WTC11 (cell line): Measurements from ENCODE around the gene MEOX2. TPM values are rescaled to one million over a fixed set of nuclear protein-coding genes. Genes with fewer than 3 reads are reported as not detected.

Experiments used
- GRHL2 ChIP-seq: fragments of 250-450 bp; sonication (Bioruptor Pico); IDR thresholded peaks from 2 replicates; pipeline ENCODE4 v1.8.0; 2022; ENCODE audit warnings: mild to moderate bottlenecking, moderate library complexity; ENCODE audit not compliant: insufficient replicate concordance, severe bottlenecking
- NR3C1 ChIP-seq: sonication (generic); formaldehyde crosslinking; conservative IDR thresholded peaks from 2 replicates; pipeline ENCODE4 v1.8.1; 2023; ENCODE audit warnings: low read depth, mild to moderate bottlenecking, missing genetic modification reagents
- SMAD4 ChIP-seq: sonication (generic); formaldehyde crosslinking; IDR thresholded peaks from 2 replicates; pipeline ENCODE4 v1.8.0; 2022; ENCODE audit warnings: mild to moderate bottlenecking, missing genetic modification reagents
- total RNA-seq: library from RNA; stranded (reverse); gene quantifications from 3 replicates; pipeline ENCODE4 v1.2.3, GENCODE V29; 2021
- TF ChIP-seq, protein P1 (sequence below): sonication (generic); formaldehyde crosslinking; IDR thresholded peaks from 2 replicates; pipeline ENCODE4 v1.8.0; 2022; ENCODE audit warnings: mild to moderate bottlenecking, missing genetic modification reagents
- TF ChIP-seq, protein P2 (sequence below): fragments of 250-450 bp; sonication (Bioruptor Pico); IDR thresholded peaks from 2 replicates; pipeline ENCODE4 v1.9.0; 2021; ENCODE audit warnings: moderate library complexity, mild to moderate bottlenecking, inconsistent platforms, borderline replicate concordance
- TF ChIP-seq, protein P3 (sequence below): sonication (generic); formaldehyde crosslinking; conservative IDR thresholded peaks from 2 replicates; pipeline ENCODE4 v1.8.1; 2023; ENCODE audit warnings: mild to moderate bottlenecking, low read depth, missing genetic modification reagents, moderate library complexity
- TF ChIP-seq, protein P4 (sequence below): sonication (generic); formaldehyde crosslinking; IDR thresholded peaks from 2 replicates; pipeline ENCODE4 v1.8.0; 2022; ENCODE audit warnings: mild to moderate bottlenecking, missing genetic modification reagents
- TF ChIP-seq, protein P5 (sequence below): fragments of 250-450 bp; sonication (Bioruptor Pico); IDR thresholded peaks from 2 replicates; pipeline ENCODE4 v1.9.0; 2021; ENCODE audit warnings: mild to moderate bottlenecking
- TF ChIP-seq, protein P6 (sequence below): sonication (generic); formaldehyde crosslinking; IDR thresholded peaks from 2 replicates; pipeline ENCODE4 v1.8.1; 2023; ENCODE audit warnings: mild to moderate bottlenecking, missing genetic modification reagents, moderate library complexity
- TF ChIP-seq, protein P7 (sequence below): fragments of 250-450 bp; sonication (Bioruptor Pico); IDR thresholded peaks from 2 replicates; pipeline ENCODE4 v1.9.0; 2021; ENCODE audit warnings: mild to moderate bottlenecking
- TF ChIP-seq, protein P8 (sequence below): fragments of 250-450 bp; sonication (Bioruptor Pico); IDR thresholded peaks from 2 replicates; pipeline ENCODE4 v1.9.0; 2021; ENCODE audit warnings: mild to moderate bottlenecking, borderline replicate concordance
- TF ChIP-seq, protein P9 (sequence below): sonication (generic); formaldehyde crosslinking; IDR thresholded peaks from 2 replicates; pipeline ENCODE4 v1.8.0; 2022; ENCODE audit warnings: missing genetic modification reagents

MEOX2 gene
- total RNA-seq, 1 experiment from 2014 or later: 0.07 TPM

DNA sequence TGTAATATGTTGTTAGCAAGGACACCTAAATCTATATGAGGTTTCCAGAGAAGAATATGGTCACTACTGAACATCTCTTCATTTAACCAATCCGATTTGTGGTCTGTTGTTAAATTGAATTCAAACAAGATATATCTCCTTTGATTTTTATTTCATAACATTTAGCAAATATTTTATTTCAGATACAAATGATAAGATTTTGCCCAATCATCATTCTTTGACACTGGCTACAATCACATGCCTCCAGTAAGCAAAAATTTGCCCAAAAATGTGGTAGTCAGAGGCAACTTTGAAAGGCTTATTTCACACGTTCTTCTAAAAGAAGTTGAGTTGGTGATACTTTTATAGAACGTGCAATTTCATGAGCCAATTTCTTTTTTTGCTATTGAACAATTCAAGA is 79.9 kb downstream of the MEOX2 start (continued):
- TF ChIP-seq, protein P1, sequence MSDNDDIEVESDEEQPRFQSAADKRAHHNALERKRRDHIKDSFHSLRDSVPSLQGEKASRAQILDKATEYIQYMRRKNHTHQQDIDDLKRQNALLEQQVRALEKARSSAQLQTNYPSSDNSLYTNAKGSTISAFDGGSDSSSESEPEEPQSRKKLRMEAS (CRISPR knock-in tag): no peak
- TF ChIP-seq, protein P2, sequence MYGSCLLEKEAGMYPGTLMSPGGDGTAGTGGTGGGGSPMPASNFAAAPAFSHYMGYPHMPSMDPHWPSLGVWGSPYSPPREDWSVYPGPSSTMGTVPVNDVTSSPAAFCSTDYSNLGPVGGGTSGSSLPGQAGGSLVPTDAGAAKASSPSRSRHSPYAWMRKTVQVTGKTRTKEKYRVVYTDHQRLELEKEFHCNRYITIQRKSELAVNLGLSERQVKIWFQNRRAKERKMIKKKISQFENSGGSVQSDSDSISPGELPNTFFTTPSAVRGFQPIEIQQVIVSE: no peak
- no peak for TF ChIP-seq SMAD4 (CRISPR knock-in tag)
- TF ChIP-seq, protein P3, sequence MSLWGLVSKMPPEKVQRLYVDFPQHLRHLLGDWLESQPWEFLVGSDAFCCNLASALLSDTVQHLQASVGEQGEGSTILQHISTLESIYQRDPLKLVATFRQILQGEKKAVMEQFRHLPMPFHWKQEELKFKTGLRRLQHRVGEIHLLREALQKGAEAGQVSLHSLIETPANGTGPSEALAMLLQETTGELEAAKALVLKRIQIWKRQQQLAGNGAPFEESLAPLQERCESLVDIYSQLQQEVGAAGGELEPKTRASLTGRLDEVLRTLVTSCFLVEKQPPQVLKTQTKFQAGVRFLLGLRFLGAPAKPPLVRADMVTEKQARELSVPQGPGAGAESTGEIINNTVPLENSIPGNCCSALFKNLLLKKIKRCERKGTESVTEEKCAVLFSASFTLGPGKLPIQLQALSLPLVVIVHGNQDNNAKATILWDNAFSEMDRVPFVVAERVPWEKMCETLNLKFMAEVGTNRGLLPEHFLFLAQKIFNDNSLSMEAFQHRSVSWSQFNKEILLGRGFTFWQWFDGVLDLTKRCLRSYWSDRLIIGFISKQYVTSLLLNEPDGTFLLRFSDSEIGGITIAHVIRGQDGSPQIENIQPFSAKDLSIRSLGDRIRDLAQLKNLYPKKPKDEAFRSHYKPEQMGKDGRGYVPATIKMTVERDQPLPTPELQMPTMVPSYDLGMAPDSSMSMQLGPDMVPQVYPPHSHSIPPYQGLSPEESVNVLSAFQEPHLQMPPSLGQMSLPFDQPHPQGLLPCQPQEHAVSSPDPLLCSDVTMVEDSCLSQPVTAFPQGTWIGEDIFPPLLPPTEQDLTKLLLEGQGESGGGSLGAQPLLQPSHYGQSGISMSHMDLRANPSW: no peak
- TF ChIP-seq, protein P4, sequence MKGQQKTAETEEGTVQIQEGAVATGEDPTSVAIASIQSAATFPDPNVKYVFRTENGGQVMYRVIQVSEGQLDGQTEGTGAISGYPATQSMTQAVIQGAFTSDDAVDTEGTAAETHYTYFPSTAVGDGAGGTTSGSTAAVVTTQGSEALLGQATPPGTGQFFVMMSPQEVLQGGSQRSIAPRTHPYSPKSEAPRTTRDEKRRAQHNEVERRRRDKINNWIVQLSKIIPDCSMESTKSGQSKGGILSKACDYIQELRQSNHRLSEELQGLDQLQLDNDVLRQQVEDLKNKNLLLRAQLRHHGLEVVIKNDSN (CRISPR knock-in tag): no peak
- TF ChIP-seq NR3C1: no peak
- TF ChIP-seq, protein P5, sequence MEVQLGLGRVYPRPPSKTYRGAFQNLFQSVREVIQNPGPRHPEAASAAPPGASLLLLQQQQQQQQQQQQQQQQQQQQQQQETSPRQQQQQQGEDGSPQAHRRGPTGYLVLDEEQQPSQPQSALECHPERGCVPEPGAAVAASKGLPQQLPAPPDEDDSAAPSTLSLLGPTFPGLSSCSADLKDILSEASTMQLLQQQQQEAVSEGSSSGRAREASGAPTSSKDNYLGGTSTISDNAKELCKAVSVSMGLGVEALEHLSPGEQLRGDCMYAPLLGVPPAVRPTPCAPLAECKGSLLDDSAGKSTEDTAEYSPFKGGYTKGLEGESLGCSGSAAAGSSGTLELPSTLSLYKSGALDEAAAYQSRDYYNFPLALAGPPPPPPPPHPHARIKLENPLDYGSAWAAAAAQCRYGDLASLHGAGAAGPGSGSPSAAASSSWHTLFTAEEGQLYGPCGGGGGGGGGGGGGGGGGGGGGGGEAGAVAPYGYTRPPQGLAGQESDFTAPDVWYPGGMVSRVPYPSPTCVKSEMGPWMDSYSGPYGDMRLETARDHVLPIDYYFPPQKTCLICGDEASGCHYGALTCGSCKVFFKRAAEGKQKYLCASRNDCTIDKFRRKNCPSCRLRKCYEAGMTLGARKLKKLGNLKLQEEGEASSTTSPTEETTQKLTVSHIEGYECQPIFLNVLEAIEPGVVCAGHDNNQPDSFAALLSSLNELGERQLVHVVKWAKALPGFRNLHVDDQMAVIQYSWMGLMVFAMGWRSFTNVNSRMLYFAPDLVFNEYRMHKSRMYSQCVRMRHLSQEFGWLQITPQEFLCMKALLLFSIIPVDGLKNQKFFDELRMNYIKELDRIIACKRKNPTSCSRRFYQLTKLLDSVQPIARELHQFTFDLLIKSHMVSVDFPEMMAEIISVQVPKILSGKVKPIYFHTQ (CRISPR knock-in tag): no peak
- TF ChIP-seq GRHL2 (CRISPR knock-in tag): no peak
- TF ChIP-seq, protein P6, sequence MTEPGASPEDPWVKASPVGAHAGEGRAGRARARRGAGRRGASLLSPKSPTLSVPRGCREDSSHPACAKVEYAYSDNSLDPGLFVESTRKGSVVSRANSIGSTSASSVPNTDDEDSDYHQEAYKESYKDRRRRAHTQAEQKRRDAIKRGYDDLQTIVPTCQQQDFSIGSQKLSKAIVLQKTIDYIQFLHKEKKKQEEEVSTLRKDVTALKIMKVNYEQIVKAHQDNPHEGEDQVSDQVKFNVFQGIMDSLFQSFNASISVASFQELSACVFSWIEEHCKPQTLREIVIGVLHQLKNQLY: no peak
- TF ChIP-seq, protein P7, sequence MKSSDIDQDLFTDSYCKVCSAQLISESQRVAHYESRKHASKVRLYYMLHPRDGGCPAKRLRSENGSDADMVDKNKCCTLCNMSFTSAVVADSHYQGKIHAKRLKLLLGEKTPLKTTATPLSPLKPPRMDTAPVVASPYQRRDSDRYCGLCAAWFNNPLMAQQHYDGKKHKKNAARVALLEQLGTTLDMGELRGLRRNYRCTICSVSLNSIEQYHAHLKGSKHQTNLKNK: no peak
- TF ChIP-seq, protein P8, sequence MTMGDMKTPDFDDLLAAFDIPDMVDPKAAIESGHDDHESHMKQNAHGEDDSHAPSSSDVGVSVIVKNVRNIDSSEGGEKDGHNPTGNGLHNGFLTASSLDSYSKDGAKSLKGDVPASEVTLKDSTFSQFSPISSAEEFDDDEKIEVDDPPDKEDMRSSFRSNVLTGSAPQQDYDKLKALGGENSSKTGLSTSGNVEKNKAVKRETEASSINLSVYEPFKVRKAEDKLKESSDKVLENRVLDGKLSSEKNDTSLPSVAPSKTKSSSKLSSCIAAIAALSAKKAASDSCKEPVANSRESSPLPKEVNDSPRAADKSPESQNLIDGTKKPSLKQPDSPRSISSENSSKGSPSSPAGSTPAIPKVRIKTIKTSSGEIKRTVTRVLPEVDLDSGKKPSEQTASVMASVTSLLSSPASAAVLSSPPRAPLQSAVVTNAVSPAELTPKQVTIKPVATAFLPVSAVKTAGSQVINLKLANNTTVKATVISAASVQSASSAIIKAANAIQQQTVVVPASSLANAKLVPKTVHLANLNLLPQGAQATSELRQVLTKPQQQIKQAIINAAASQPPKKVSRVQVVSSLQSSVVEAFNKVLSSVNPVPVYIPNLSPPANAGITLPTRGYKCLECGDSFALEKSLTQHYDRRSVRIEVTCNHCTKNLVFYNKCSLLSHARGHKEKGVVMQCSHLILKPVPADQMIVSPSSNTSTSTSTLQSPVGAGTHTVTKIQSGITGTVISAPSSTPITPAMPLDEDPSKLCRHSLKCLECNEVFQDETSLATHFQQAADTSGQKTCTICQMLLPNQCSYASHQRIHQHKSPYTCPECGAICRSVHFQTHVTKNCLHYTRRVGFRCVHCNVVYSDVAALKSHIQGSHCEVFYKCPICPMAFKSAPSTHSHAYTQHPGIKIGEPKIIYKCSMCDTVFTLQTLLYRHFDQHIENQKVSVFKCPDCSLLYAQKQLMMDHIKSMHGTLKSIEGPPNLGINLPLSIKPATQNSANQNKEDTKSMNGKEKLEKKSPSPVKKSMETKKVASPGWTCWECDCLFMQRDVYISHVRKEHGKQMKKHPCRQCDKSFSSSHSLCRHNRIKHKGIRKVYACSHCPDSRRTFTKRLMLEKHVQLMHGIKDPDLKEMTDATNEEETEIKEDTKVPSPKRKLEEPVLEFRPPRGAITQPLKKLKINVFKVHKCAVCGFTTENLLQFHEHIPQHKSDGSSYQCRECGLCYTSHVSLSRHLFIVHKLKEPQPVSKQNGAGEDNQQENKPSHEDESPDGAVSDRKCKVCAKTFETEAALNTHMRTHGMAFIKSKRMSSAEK (CRISPR knock-in tag): no peak
- TF ChIP-seq, protein P9, sequence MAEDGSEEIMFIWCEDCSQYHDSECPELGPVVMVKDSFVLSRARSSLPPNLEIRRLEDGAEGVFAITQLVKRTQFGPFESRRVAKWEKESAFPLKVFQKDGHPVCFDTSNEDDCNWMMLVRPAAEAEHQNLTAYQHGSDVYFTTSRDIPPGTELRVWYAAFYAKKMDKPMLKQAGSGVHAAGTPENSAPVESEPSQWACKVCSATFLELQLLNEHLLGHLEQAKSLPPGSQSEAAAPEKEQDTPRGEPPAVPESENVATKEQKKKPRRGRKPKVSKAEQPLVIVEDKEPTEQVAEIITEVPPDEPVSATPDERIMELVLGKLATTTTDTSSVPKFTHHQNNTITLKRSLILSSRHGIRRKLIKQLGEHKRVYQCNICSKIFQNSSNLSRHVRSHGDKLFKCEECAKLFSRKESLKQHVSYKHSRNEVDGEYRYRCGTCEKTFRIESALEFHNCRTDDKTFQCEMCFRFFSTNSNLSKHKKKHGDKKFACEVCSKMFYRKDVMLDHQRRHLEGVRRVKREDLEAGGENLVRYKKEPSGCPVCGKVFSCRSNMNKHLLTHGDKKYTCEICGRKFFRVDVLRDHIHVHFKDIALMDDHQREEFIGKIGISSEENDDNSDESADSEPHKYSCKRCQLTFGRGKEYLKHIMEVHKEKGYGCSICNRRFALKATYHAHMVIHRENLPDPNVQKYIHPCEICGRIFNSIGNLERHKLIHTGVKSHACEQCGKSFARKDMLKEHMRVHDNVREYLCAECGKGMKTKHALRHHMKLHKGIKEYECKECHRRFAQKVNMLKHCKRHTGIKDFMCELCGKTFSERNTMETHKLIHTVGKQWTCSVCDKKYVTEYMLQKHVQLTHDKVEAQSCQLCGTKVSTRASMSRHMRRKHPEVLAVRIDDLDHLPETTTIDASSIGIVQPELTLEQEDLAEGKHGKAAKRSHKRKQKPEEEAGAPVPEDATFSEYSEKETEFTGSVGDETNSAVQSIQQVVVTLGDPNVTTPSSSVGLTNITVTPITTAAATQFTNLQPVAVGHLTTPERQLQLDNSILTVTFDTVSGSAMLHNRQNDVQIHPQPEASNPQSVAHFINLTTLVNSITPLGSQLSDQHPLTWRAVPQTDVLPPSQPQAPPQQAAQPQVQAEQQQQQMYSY (CRISPR knock-in tag): no peak
